ENCODE data around the gene SLC38A1.

Gene SLC38A1

GRCh38 chr12:46160981-46161690 is 107.7 kb downstream of the SLC38A1 start:
- DNase-seq: no peak

- DNase-seq: no peak
Observed at GRCh38 chr12:46160101-46160980, 108.5 kb downstream of the SLC38A1 start.

GRCh38 chr12:46159309-46159901 is 109.4 kb downstream of the SLC38A1 start:
- DNase-seq: no peak

DNA sequence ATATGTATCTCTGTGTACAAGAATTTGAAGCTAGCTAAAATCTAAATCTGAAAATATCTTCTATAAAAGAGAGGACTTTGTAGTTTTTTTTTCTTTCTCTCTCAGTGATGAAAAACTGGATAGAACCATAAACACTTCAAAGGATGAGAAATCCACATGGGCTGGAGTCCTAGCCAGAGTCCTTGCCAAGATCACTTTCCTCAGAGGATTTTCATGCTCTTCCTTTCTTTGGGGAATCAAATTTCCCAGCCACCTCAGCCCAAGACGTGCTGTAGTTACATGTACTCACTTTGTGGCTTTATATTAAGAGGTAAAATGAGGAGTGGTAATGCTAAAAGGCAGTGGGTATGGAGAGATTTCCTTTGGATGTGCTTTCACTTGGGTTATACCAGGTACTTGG is 110.3 kb downstream of the SLC38A1 start:
- no peak for DNase-seq

GRCh38 chr12:46154221-46154985 is 114.4 kb downstream of the SLC38A1 start:
- no peak for DNase-seq

GRCh38 chr12:46153268-46153872 is 115.5 kb downstream of the SLC38A1 start:
- no peak for DNase-seq

GRCh38 chr12:46152456-46152855 is 116.4 kb downstream of the SLC38A1 start:
- DNase-seq: no peak

DNA sequence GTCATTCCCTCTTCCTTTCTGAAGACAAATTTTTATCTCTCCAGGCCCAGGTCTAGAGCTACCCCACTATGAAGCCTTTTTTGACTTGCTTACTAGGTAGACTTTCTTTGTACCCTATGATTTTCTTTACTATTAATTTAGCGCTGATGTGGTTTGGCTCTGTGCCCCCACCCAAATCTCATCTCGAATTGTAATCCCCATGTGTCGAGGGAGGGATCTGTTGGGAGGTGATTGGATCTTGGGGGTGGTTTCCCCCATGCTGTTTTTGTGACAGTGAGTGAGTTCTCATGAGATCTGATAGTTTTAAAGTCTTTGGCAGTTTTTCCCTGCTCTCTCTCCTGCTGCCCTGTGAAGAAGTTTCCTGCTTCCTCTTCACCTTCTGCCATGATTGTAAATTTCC is 118.1 kb downstream of the SLC38A1 start:
- no peak for DNase-seq

DNA sequence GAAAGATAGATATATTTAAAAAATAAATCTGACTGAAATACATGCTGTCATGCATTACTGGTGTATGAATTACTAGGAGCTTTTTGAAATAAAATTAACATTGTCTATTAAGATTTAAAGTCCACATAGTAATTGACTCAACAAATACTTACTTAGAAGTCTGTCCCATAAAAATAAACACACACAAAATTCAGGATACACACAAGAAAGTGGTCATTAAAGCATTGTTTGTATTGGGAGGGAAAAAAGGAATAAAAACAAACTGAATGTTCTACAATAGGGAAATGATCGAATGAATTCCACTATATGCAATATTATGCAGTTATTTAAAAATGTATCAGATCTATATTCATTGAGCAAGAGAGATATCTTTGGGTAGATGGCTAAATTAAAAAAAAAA is 118.9 kb downstream of the SLC38A1 start:
- DNase-seq: no peak

GRCh38 chr12:46149079-46149464 is 119.8 kb downstream of the SLC38A1 start:
- no peak for DNase-seq

DNA sequence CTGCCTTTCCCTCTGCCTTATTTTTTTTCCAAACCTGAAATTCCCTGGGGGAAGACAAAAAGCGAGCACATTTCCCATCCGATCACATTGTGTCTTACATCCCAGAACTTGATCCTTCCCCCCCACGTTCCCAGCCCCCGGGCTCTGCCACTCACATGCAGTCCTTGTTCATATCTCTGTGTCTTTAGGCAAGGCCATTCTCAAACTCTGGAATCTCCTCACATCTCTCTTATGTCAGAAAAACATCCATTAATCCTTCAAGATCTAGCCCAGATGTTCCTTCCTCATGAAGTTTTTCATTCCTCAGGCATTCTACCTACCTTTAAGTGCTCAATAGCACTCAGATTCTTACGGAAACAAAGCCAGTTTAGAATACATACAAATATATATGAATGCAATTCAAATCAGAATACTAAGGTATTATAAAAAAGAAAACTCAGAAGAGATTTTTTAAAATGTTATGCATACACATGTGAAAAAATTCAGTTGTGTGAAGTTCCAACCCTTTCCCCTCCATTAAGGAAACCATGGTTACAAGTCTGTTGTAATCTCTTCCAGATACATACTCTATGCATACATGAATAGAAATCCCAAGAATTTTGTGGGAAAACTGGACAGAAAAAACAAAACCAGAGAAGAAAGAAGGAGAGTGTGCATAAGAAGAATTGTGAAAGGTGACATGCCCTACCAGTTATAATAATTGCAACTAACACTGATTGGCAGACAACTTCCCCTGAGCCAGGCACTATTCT is 120.3 kb downstream of the SLC38A1 start:
- no peak for DNase-seq

GRCh38 chr12:46147144-46147543 is 121.7 kb downstream of the SLC38A1 start:
- DNase-seq: no peak

DNA sequence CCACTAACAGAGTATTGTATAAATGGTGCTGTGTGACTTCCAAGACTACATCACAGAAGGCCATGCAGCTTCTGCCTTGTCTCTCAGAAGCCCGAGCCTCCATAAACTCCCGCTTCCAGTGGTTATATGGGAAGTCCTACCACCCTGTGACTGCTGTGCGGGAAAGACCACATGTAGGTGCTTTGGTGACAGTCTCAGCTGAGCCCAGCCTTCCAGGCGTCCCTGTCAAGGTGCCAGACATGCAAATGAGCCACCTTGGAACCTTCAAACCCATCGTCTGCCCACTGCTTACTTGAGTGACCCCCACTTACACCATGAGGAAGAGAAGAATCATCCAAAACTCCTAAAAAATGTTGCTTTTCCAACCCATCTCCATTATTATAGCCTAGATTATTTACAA is 123.0 kb downstream of the SLC38A1 start:
- no peak for DNase-seq

GRCh38 chr12:46144433-46144832 is 124.4 kb downstream of the SLC38A1 start:
- no peak for DNase-seq

GRCh38 chr12:46136249-46136648 is 132.6 kb downstream of the SLC38A1 start:
- DNase-seq: no peak

- DNase-seq: no peak
Observed at GRCh38 chr12:46135750-46136149, 133.1 kb downstream of the SLC38A1 start.

- DNase-seq: no peak
Observed at GRCh38 chr12:46134852-46135251, 134.0 kb downstream of the SLC38A1 start.

- DNase-seq: no peak
Observed at GRCh38 chr12:46134205-46134811, 134.5 kb downstream of the SLC38A1 start.

DNA sequence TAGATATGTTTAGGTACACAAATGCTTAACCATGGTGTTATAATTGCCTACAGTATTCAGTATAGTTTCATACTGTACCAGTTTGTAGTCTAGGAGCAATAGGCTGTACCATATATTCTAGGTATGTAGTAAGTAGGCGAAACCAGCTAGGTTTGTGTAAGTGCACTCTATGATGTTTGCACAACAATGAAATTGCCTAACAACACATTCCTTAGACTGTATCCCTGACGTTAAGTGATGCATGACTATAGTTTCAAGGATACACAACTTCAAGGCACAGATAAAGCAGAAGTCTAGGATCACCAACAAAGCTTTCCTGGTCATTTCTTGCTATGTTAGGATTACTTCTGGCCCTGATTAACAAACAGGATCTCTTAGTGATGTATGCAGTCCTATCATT is 135.1 kb downstream of the SLC38A1 start:
- no peak for DNase-seq

All from cerebellar nuclear complex (tissue), 1 donor.